Iris pigment epithelial cell (primary cell): ENCODE results near the gene THAP7.

Experiments used
- DNase-seq: peaks from one replicate; pipeline ENCODE4 v3.0.0-alpha.2; 2011; ENCODE audit warnings: low read depth

THAP7 gene

GRCh38 chr22:21031545-21032036 lies 29.7 kb upstream of the THAP7 start:
- no peak for DNase-seq

GRCh38 chr22:21030621-21031544 lies 29.0 kb upstream of the THAP7 start:
- no peak for DNase-seq

- no peak for DNase-seq
Observed at GRCh38 chr22:21030032-21030431, 28.1 kb upstream of the THAP7 start.

- no peak for DNase-seq
Observed at GRCh38 chr22:21029486-21030025, 27.6 kb upstream of the THAP7 start.

GRCh38 chr22:21028277-21029251 lies 26.6 kb upstream of the THAP7 start:
- no peak for DNase-seq

GRCh38 chr22:21026783-21027692 lies 25.1 kb upstream of the THAP7 start:
- DNase-seq = peak; percentile 50

GRCh38 chr22:21025763-21026755 lies 24.1 kb upstream of the THAP7 start:
- DNase-seq = no peak

- DNase-seq = no peak
Observed at GRCh38 chr22:21025266-21025665, 23.3 kb upstream of the THAP7 start.

- no peak for DNase-seq
Observed at GRCh38 chr22:21022955-21023614, 21.2 kb upstream of the THAP7 start.

- no peak for DNase-seq
Observed at GRCh38 chr22:21022507-21022906, 20.6 kb upstream of the THAP7 start.

GRCh38 chr22:21020802-21021429 lies 19.0 kb upstream of the THAP7 start:
- no peak for DNase-seq

GRCh38 chr22:21018314-21018713 lies 16.4 kb upstream of the THAP7 start:
- DNase-seq = no peak

GRCh38 chr22:21016644-21017420 lies 14.9 kb upstream of the THAP7 start:
- DNase-seq = no peak

GRCh38 chr22:21015466-21016006 lies 13.6 kb upstream of the THAP7 start:
- no peak for DNase-seq

GRCh38 chr22:21014726-21015465 lies 13.0 kb upstream of the THAP7 start, which contains the start of gene P2RX6:
Gene P2RX6, plus strand, starts transcription at chr22:21015165. Its CDS starts 10 bp downstream, at chr22:21015175.
- DNase-seq = peak; percentile 19

GRCh38 chr22:21014202-21014725 lies 12.3 kb upstream of the THAP7 start:
- DNase-seq = peak; percentile 92
